Gastroesophageal sphincter (tissue), 3 donors: Measurements from ENCODE around the gene PRDM12.

ENCODE experiments used
- EP300 ChIP-seq: sonication (generic); formaldehyde crosslinking; IDR thresholded peaks from one replicate; pipeline ENCODE4 v1.6.1; 2017; ENCODE audit warnings: antibody characterized with exemption, mild to moderate bottlenecking
- POLR2A ChIP-seq, 2 donors: fragments of 450-650 bp; IDR thresholded peaks; one replicate each; pipeline ENCODE4 v1.6.1; 2017; ENCODE audit warnings: antibody characterized with exemption in 2 of 2, mild to moderate bottlenecking in 2 of 2, moderate library complexity in 1 of 2
- POLR2AphosphoS5 ChIP-seq: sonication (generic); formaldehyde crosslinking; IDR thresholded peaks from one replicate; pipeline ENCODE4 v1.6.1; 2017; ENCODE audit warnings: antibody characterized with exemption
- TF ChIP-seq, protein P1 (sequence below), 4 experiments: fragments of 200-600 bp in 2 of 4; fragments of 450-650 bp in 2 of 4; sonication (generic) in 1 of 4; IDR thresholded peaks; one replicate each; pipeline ENCODE4 v1.5.1; 2017 to 2019; ENCODE audit warnings: antibody characterized with exemption in 4 of 4, mild to moderate bottlenecking in 2 of 4, moderate library complexity in 2 of 4

- TF ChIP-seq POLR2A (IDR thresholded peaks at IDR 0.05) (no peak), EP300 (no peak), POLR2AphosphoS5 (no peak)
- TF ChIP-seq, protein P1, sequence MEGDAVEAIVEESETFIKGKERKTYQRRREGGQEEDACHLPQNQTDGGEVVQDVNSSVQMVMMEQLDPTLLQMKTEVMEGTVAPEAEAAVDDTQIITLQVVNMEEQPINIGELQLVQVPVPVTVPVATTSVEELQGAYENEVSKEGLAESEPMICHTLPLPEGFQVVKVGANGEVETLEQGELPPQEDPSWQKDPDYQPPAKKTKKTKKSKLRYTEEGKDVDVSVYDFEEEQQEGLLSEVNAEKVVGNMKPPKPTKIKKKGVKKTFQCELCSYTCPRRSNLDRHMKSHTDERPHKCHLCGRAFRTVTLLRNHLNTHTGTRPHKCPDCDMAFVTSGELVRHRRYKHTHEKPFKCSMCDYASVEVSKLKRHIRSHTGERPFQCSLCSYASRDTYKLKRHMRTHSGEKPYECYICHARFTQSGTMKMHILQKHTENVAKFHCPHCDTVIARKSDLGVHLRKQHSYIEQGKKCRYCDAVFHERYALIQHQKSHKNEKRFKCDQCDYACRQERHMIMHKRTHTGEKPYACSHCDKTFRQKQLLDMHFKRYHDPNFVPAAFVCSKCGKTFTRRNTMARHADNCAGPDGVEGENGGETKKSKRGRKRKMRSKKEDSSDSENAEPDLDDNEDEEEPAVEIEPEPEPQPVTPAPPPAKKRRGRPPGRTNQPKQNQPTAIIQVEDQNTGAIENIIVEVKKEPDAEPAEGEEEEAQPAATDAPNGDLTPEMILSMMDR (IDR thresholded peaks at IDR 0.05), result no peak
Measured at GRCh38 chr9:130632841-130633240, 31.6 kb upstream of the PRDM12 start.
